PFSK-1 (cell line): Measurements from ENCODE around the gene LINGO1.

Source experiments
- FOXP2 ChIP-seq: optimal IDR thresholded peaks from 2 replicates; pipeline ENCODE3; 2011; ENCODE audit warnings: borderline replicate concordance, control low read depth, inconsistent platforms; ENCODE audit not compliant: insufficient read depth; ENCODE audit errors: extremely low read length, extremely low read depth
- POLR2AphosphoS5 ChIP-seq: IDR thresholded peaks from 2 replicates; pipeline ENCODE4 v1.6.1; 2012; ENCODE audit warnings: low read depth, mild to moderate bottlenecking, control low read depth, low read length, moderate library complexity
- REST ChIP-seq, 2 experiments: IDR thresholded peaks; 2 replicates each; pipeline versions ENCODE4 v1.6.1 to v1.8.0; 2011 to 2012; ENCODE audit warnings: low read depth in 2 of 2, low read length in 2 of 2, control low read depth in 1 of 2, inconsistent platforms in 1 of 2, mild to moderate bottlenecking in 1 of 2, moderate library complexity in 1 of 2; ENCODE audit not compliant: insufficient read depth in 1 of 2
- SIN3A ChIP-seq: IDR thresholded peaks from 2 replicates; pipeline ENCODE4 v1.6.1; 2012; ENCODE audit warnings: mild to moderate bottlenecking, low read length, moderate library complexity, borderline replicate concordance; ENCODE audit not compliant: insufficient read depth
- TAF1 ChIP-seq: IDR thresholded peaks from 2 replicates; pipeline ENCODE4 v1.6.1; 2012; ENCODE audit warnings: low read length, control low read depth, borderline replicate concordance; ENCODE audit not compliant: insufficient read depth

Gene LINGO1

GRCh38 chr15:77579498-77580188 lies 53.1 kb downstream of the LINGO1 start:
- TF ChIP-seq TAF1 (no peak), FOXP2 (no peak), REST (IDR thresholded peaks at IDR 0.05; ENCODE audit: insufficient read depth in 1 of 2, low read depth in 2 of 2, low read length in 2 of 2) (no peak), SIN3A (no peak)

GRCh38 chr15:77578641-77579372 lies 53.9 kb downstream of the LINGO1 start:
- TF ChIP-seq POLR2AphosphoS5 (no peak), SIN3A (no peak), FOXP2 (no peak), TAF1 (no peak), REST (IDR thresholded peaks at IDR 0.05; ENCODE audit: insufficient read depth in 1 of 2, low read depth in 2 of 2, low read length in 2 of 2) (no peak)

- TF ChIP-seq FOXP2: no peak
- TF ChIP-seq TAF1: no peak
- TF ChIP-seq POLR2AphosphoS5: no peak
- no peak for TF ChIP-seq SIN3A
- TF ChIP-seq REST (IDR thresholded peaks at IDR 0.05; ENCODE audit: insufficient read depth in 1 of 2, low read depth in 2 of 2, low read length in 2 of 2): no peak
These were observed 55.3 kb downstream of the LINGO1 start for GRCh38 chr15:77577366-77577950.

GRCh38 chr15:77576538-77576937 lies 56.2 kb downstream of the LINGO1 start:
- TF ChIP-seq POLR2AphosphoS5 (no peak), FOXP2 (no peak), SIN3A (no peak), TAF1 (no peak), REST (IDR thresholded peaks at IDR 0.05; ENCODE audit: insufficient read depth in 1 of 2, low read depth in 2 of 2, low read length in 2 of 2) (no peak)
